Duodenal mucosa (tissue), 2 donors: ENCODE measurements around the gene SAMD4B.
"Not testable (repeated sequence)": the region's sequence is repeated elsewhere in the genome, so short reads cannot be mapped to it uniquely, and the experiment has no call there.

Source experiments
- H3K27ac ChIP-seq: one replicate; pipeline ENCODE4 v1.7.0; 2013; ENCODE audit warnings: low read depth, low read length
- H3K27me3 ChIP-seq, 2 donors: one replicate each; pipeline ENCODE4 v1.7.0; 2013; ENCODE audit warnings: low read length in 2 of 2, control low read depth in 1 of 2; ENCODE audit not compliant: insufficient read depth in 2 of 2, control insufficient read depth in 1 of 2
- H3K36me3 ChIP-seq, 2 donors: one replicate each; pipeline ENCODE4 v1.7.0; 2013; ENCODE audit warnings: low read length in 2 of 2, control low read depth in 1 of 2; ENCODE audit not compliant: insufficient read depth in 2 of 2, control insufficient read depth in 1 of 2
- H3K4me1 ChIP-seq, 2 donors: one replicate each; pipeline ENCODE4 v1.7.0; 2013; ENCODE audit warnings: low read length in 2 of 2, control low read depth in 1 of 2; ENCODE audit not compliant: insufficient read depth in 2 of 2, control insufficient read depth in 1 of 2
- H3K4me3 ChIP-seq, 2 donors: one replicate each; pipeline ENCODE4 v1.7.0; 2013; ENCODE audit warnings: low read length in 2 of 2, low read depth in 1 of 2
- H3K9ac ChIP-seq, 2 donors: one replicate each; pipeline ENCODE4 v1.7.0; 2013; ENCODE audit warnings: low read length in 2 of 2, low read depth in 1 of 2
- H3K9me3 ChIP-seq, 2 donors: one replicate each; pipeline ENCODE4 v1.7.0; 2013; ENCODE audit warnings: low read length in 2 of 2, control low read depth in 1 of 2; ENCODE audit not compliant: control insufficient read depth in 1 of 2

Gene SAMD4B

DNA sequence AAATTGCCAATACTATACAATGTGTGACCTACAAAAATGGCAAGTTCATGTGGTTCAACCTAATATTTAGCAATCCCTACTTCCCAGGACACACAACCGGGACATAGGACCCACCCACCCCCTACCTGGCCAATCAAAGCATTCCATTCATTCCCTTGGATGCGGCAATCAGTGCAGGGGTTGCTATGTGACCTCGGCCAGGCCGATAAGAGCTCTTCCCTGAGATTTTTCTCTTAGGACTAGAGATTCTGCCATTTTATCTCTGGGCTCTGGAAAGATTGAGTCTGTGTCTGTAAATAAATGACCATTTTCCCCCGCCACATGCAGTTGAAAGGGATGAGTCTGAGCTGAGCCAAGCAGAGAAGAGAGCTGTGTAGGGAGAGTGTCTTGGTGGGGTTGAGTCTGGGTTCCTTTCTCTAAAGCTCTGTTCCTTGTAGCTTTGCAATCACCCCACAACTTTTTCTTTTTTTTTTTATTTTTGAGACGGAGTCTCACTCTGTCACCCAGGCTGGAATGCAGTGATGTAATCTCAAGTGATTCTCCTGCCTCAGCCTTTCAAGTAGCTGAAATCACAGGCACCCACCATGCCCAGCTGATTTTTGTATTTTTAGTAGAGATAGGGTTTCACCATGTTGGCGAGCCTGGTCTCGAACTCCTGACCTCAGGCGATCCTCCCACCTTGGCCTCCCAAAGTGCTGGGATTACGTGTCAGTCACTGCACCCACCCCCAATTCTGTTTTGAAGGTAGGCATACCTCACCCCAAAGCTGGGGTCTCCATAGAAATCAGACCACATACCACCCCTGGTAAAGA lies 38.6 kb upstream of the SAMD4B start:
- Histone ChIP-seq H3K4me3 (no peak overlapping the region), H3K27me3 (peaks cover 16 to 31% of the 10 kb centered on the region in 2 donors)

DNA sequence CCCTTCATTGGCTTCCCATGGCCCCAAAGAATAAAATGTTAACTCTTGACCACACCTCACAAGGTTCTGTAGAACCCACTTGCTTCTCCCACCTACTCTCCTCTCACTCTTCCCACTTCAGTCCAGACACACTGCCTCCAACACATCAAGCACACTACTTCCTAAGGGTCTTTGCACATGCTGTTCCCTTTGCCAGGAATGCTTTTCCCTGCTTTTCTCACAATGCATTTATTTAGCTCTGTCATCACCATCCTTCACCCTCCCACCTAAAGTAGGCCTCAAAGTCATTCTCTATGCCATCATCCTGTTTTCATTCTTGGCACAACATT lies 38.1 kb upstream of the SAMD4B start:
- H3K27me3 ChIP-seq = peaks cover 19 to 34% of the 10 kb centered on the region in 2 donors
- no peaks in the 10 kb centered on the region for H3K9me3 ChIP-seq
- no peak overlapping the region for H3K27ac ChIP-seq

More for the DNA sequence above, 38.6 kb upstream of the SAMD4B start:
- Histone ChIP-seq H3K36me3 (no peaks in the 10 kb centered on the region), H3K9me3 (no peaks in the 10 kb centered on the region), H3K9ac (no peak overlapping the region), H3K4me1 (peaks cover 0 to 6% of the 10 kb centered on the region in 2 donors), H3K27ac (no peak overlapping the region)

DNA sequence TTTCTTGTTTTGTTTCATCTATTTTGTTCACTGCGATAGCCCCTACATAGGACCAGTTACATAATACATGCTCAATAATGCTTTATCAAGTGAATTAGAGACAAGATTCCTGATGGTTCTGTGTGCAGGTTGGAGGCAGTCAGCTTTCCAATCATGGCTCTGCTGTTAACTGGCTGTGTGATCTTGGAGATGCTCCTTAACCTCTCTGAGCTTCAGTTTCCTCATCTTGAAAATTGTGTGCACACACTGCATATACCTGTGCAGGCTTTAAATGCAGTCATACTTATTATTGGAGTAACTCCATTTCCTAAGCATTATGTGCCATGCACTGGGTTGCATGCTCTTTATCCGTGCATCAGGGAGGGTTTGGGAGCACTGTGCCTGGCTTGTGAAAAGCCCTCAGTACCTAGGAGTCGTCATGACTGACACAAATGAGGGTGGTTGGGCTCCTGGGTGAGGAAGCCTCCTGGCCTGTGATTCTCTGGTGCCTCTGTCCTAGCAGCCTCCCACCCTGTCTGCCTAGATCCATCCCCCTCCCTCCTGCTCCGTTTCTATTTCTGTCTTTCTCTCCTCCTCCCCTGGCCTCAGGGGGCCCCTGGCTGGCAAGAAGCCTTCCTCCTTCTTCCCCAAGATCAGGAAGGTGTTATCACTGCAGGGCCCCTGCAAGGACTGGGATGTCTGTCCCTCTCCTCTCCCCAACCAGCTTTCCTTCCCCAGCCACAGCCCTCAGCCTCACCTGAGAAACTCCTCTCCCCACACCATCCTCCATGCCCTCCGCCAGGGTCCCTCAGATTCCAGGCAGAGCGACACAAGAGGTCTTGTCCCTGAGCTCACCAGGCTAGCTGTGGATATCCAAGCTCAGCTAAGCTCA lies 37.3 kb upstream of the SAMD4B start:
- no peak overlapping the region for H3K4me3 ChIP-seq
- no peak overlapping the region for H3K27ac ChIP-seq
- H3K36me3 ChIP-seq = no peaks in the 10 kb centered on the region
- no peaks in the 10 kb centered on the region for H3K9me3 ChIP-seq
- peaks cover 0 to 6% of the 10 kb centered on the region in 2 donors for H3K4me1 ChIP-seq
- H3K9ac ChIP-seq = no peak overlapping the region
- peaks cover 19 to 34% of the 10 kb centered on the region in 2 donors for H3K27me3 ChIP-seq

More for the DNA sequence above, 38.1 kb upstream of the SAMD4B start:
- Histone ChIP-seq H3K4me1 (peaks cover 0 to 6% of the 10 kb centered on the region in 2 donors), H3K4me3 (no peak overlapping the region), H3K9ac (no peak overlapping the region), H3K36me3 (no peaks in the 10 kb centered on the region)

DNA sequence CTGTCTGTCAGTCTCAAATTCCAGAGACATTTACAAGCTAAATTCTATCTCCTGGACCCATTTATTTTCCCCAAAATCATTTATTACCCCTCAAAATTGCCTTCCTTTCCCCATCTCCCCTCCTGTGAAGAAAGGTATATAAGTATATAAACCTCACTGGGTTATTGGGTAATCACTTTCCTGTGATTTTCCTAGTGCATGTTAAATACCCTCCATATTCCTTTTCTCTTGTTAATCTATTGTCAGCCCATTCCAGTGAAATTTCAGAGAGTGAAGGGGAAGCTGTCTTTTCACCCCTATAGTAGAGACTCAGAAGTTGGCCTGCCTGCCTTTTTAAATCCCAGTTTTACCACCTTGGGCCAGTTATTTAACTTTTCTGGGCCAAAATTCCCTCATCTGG lies 36.1 kb upstream of the SAMD4B start:
- Histone ChIP-seq H3K4me3 (no peak overlapping the region), H3K27ac (no peak overlapping the region), H3K36me3 (no peaks in the 10 kb centered on the region), H3K4me1 (peaks cover 0 to 6% of the 10 kb centered on the region in 2 donors), H3K27me3 (peaks cover 19 to 34% of the 10 kb centered on the region in 2 donors), H3K9me3 (no peaks in the 10 kb centered on the region), H3K9ac (no peak overlapping the region)

DNA sequence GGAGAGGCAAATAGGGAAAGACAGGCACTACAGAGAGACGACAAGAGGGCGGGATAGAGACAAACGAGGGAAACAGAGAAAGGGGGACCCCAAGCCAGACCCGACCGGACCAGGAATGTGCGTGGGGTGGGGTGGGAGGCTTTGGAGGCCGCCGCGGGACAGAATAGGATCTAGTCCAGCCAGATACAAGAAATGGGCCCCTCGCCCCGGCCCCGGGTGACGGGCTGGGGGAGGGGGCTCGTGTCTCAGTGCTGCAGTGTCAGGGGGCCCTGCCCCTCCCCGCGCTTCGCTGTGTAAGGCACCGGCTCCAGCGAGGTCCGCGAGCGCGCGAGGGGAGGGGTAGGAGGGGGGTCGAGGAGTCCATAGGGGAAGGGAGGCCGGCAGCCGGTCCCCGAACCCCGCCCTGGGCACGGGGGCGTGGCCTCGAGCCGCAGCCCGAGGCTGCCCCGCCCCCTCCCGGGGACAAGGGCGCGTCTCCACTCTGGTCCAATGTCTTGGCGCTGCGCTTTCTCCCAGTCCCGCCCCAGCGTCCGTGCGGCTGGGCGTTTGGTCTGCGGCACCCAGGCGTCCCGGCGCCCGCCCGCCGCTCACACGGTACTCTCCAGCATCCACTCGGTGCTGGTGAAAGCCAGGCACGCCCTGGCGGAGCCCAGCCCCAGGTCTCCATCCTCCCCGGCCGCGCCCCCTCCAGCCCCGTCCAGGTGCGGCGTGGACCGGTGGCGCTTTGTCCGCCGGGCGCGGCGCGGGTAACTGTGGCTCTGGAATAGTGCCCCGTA lies 35.0 kb upstream of the SAMD4B start:
- peaks cover 19 to 34% of the 10 kb centered on the region in 2 donors for H3K27me3 ChIP-seq
- H3K9me3 ChIP-seq = no peaks in the 10 kb centered on the region
- no peak overlapping the region for H3K27ac ChIP-seq
- peaks cover 0 to 6% of the 10 kb centered on the region in 2 donors for H3K4me1 ChIP-seq
- H3K36me3 ChIP-seq = no peaks in the 10 kb centered on the region
- no peak overlapping the region for H3K9ac ChIP-seq
- H3K4me3 ChIP-seq = peak overlapping the region; percentile 17 to 36

DNA sequence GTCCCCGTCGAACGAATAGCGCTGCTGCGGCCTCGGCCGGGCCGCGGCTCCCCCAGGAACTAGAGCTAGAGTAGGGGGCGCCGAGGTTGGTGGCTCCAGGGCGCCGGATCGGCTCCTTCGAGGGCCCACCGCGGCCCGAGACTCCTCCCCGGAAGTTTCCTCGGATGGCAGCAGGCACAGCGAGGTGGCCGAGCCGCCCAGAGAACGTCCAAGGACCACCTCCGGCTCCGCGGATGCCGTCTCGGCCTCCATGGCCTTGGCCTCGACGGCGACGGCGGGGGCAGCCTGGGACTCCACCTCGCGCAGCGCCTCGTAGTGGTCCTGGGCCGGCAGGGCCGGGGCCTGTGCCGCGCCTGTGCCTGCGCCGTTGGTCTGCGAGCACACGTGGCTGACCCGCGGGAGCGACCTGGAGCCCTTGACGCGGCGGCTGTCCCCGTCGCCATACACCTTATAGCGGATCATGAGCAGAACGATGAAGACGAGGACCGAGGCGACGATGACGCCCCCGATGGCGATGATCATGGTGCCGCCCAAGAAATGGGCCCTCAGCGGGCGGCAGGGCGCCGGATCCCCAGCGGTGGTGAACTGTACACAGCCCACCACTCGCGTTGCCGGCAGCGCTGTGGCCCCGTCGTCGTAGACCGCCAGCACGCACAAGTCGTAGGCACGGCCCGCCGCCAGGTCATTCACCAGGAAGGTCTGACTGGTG lies 34.2 kb upstream of the SAMD4B start:
- peaks cover 0 to 6% of the 10 kb centered on the region in 2 donors for H3K4me1 ChIP-seq
- no peaks in the 10 kb centered on the region for H3K36me3 ChIP-seq
- no peaks in the 10 kb centered on the region for H3K9me3 ChIP-seq
- H3K27me3 ChIP-seq = peaks cover 19 to 34% of the 10 kb centered on the region in 2 donors
- no peak overlapping the region for H3K9ac ChIP-seq
- H3K27ac ChIP-seq = no peak overlapping the region
- peak overlapping the region; percentile 10 to 36 for H3K4me3 ChIP-seq

DNA sequence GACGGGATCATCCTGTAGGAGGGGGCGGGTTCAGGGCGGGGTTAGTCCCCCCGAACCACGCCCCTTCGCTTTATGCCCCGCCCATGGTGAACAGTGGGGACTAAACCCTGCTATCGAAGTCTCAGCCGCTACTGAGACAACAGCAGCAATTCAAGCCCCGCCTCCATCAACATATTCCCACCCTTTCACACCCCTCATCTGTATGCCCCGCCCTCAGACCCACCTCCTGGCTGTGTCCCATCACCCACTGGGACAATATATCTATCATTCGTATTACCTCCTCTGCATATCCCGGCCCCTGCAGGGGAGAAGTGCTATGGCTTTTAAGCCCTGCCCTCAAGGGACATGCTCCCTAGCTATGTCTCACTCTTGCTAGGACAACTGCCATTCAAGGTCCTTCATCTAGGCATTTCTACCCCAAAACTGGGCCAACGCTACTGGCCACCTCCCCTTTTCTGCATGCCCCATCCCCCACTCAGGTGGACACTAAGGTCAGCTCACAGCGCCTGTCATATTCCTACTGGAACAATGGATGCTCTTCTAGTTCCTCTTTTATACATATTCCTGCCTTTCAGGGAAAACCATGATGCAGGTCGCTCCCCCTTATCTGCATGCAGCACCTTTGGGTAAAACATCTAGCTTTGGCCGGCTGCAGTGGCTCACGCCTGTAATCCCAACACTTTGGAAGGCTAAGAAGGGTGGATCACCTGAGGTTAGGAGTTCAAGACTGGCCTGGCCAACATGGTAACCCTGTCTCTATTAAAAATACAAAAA lies 33.5 kb upstream of the SAMD4B start:
- H3K27me3 ChIP-seq = peaks cover 19 to 34% of the 10 kb centered on the region in 2 donors
- H3K4me1 ChIP-seq = peaks cover 0 to 6% of the 10 kb centered on the region in 2 donors
- no peak overlapping the region for H3K9ac ChIP-seq
- H3K27ac ChIP-seq = no peak overlapping the region
- no peak overlapping the region for H3K4me3 ChIP-seq
- H3K9me3 ChIP-seq = no peaks in the 10 kb centered on the region
- no peaks in the 10 kb centered on the region for H3K36me3 ChIP-seq

DNA sequence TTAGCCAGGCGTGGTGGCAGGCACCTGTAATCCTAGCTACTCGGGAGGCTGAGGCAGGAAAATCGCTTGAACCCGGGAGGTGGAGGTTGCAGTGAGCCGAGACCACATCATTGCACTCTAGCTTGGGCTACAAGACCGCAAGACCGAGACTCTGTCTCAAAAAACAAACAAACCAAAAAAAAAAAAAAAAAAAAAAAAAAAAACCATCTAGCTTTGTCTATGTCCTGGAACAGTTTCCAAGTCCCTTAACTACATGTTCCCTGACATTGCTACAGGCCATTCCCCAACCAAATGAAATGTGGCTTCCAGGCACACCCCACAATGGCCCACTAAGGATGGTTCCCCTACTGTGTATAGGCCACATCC lies 32.9 kb upstream of the SAMD4B start:
- H3K4me1 ChIP-seq, H3K4me3 ChIP-seq, H3K9me3 ChIP-seq, H3K9ac ChIP-seq, H3K27ac ChIP-seq, H3K36me3 ChIP-seq: not testable (repeated sequence)
- peaks cover 19 to 30% of the 10 kb centered on the region in 2 donors for H3K27me3 ChIP-seq
